ENCODE measurements around the gene MGA.
"Not testable (repeated sequence)": the region's sequence is repeated elsewhere in the genome, so short reads cannot be mapped to it uniquely, and the experiment has no call there.

Gene MGA

GRCh38 chr15:41727143-41727542 is 66.9 kb downstream of the MGA start:
- peak; percentile 3 for DNase-seq

DNA sequence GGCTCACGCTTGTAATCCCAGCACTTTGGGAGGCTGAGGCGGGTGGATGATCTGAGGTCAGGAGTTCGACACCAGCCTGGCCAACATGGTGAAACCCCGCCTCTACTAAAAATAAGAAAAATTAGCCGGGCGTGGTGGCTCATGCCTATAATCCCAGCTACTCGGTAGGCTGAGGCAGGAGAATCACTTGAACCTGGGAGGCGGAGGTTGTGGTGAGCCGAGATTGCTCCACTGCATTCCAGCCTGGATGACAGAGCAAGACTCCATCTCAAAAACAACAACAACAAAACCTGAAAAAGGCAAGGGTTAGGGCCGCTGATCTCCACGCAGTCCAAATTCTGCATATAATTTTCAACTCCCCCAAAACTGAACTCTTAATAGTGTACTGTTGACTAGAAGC is 67.9 kb downstream of the MGA start:
- not testable (repeated sequence) for DNase-seq

DNA sequence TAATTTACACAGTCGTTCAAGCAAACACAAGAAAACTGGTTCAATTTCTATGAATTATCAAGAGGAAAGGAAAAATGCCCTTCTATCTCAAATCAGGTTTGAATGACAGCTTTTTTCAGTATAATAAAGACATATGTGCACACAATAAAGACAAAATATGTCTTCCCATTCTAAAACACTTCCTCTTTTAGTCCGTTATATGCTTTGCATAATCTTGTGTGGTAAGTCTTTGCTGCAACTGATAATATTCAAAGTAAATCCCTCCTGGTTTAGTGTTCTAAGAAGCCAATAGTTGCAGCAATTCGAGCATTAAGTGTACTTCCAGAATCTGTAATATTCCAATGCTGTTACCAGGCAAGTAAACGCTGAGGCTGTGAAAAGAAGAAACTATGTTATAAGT is 70.3 kb downstream of the MGA start:
- no peak for DNase-seq

- no peak for DNase-seq
Observed at GRCh38 chr15:41732483-41732882, 72.3 kb downstream of the MGA start.

DNA sequence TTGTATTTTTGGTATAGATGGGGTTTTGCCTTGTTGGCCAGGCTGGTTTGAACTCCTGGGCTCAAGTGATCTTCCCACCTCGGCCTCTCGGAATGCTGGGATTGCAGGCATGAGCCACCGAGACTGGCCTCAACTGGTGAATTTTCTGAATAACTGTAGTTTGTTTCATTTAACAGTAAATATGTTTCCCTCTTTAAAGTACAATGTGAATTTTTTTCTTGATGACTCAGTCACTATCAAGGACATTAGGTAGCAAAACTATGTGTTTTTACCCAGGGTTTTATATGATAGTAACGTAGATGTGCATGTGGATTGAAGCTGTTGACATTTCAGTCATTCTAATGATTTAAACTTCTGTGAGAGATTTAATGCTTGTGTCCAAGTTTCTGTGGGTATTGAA is 73.9 kb downstream of the MGA start:
- peak; percentile 22 for DNase-seq

- no peak for DNase-seq
Observed at GRCh38 chr15:41735046-41735445, 74.8 kb downstream of the MGA start.

- DNase-seq = not testable (repeated sequence)
Observed at GRCh38 chr15:41735492-41735891, 75.3 kb downstream of the MGA start.

DNA sequence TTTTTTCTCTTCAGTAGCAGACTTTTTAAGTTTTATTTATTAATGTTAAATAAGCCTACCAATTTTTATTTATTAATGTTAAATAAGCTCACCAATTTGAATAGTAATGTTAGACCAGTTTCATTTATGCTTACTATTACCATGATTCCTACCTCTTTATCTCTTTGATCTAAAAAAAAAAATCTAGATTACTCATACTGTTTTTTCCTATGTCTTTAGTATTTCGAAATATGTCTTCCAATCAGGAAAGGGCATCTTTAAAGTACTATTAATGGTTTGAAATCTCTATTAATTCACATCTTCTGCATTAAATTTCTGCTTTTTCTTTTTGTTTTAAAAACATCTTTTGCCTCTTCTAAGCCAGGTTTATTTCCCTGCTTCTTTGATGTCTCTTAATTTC is 86.6 kb downstream of the MGA start:
- DNase-seq = peak; percentile 15

- DNase-seq = no peak
Observed at GRCh38 chr15:41756198-41756597, 96.0 kb downstream of the MGA start.

DNA sequence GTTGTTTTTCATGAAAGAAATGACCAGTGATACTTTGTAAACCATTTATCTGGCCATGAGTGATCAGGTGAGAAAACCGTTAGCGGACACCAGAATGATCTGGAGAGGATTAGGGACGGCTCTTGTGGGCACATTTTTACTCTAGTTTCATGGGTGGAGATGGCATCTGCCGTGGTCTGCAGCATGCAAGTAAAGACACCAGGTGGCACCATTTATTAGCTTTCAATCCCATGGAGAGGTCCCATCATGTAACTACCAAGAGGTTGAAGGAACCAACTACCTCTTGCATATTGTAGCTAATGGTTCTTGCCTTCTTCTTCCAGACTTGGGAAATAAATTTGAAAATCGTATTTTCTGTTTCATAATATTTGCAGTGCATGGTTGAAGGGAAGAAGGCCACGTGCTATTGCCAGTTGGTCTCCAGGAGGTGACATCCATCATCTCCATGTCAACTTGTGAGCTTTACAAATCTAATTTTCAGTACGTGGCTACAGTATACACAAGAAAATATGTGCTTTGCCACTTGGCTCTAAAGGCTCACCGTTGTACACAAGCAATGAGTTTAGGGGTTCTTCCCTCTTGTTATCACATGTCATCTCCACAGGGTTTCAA is 112.6 kb downstream of the MGA start:
- DNase-seq = peak; percentile 76

GRCh38 chr15:41773332-41773728 is 113.1 kb downstream of the MGA start:
- DNase-seq = no peak

DNA sequence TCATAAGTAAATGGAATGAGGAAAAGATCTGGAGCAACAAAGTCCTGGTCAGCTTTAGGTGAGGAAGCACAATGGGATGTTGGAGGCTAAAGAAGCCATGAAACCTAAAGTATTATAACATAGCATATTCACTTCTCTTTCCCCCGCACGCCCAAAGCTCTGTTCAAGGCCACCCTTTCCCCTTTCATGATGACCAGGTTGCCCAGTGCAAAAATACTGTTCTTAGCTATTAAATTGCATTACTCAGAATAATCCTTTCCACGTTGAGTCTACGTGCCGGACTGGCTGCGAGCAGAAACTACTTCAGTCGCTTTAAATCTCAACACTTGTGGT is 113.5 kb downstream of the MGA start:
- DNase-seq = no peak

- peak; percentile 99 for DNase-seq
Observed at GRCh38 chr15:41774062-41774881, 114.1 kb downstream of the MGA start, which contains the start of gene MAPKBP1. MAPKBP1 (plus strand) TSS chr15:41774484; CDS start chr15:41775276, 792 bp downstream.

GRCh38 chr15:41774882-41775417 is 114.7 kb downstream of the MGA start:
- DNase-seq = no peak

DNA sequence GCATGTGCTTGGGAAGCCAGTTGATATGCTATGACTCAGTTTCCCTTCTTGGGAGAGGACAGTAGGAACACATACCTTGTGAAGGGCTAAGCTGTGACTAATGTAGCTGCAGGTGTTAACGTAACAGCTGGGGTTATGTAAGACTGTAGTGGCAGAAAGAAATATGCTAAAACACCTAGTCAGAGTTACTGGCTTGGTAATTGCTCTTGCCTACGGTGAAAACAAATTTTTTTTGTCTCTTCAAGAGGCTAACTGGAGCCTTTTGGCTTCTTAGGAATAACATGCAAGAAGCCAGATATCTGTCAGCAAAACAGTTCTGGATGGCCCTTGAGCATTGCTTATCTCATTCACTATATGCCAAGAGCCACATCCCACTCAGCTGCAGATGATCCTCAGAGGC is 115.4 kb downstream of the MGA start:
- no peak for DNase-seq

DNA sequence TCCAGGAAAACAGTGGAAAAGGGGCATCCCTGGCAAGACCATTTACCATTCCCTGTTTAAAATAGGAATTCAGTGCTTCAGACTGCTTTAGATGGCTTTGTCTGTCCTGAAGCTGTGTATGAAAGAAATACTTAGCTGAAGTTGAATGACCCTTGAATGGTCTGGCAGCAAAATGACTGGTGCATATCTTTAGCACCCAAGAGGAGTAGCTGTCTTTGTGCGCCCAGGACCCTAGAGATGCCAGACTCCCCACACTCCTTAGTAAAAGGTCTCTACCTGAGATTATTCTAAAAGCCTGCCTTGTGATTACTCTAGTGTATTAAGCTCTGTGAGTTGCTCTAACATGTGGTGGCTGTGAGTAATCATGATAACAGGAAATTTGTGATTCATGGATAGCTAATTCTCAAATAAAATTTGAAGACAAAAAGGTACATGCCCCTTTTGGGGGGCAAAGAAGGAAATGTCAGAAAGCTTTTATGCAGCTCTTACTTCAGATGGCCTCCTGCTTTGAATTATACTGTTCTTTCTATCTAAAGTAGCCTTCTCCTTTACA is 117.3 kb downstream of the MGA start:
- DNase-seq = peak; percentile 53

- DNase-seq = no peak
Observed at GRCh38 chr15:41778521-41778920, 118.3 kb downstream of the MGA start.

GRCh38 chr15:41779662-41780157 is 119.5 kb downstream of the MGA start:
- no peak for DNase-seq

DNA sequence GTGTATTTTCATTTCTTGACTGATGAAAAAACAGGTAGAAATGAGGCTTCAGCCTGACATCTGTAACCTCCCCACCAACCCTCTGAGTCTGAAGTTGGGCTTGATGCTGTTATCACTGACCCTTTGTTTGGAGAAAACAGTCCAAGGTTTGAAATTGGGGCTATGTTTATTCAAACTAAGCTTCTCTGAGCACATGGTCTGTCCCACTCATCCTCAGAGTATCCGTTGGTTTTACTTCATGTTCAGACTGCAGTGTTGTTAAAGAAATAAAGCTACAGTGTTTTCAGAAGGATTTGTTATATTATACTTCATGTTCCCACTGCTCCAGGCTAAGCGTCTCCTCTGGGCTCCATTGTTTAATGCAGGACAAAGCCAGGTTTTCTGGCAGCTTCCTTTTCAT is 120.1 kb downstream of the MGA start:
- no peak for DNase-seq

DNA sequence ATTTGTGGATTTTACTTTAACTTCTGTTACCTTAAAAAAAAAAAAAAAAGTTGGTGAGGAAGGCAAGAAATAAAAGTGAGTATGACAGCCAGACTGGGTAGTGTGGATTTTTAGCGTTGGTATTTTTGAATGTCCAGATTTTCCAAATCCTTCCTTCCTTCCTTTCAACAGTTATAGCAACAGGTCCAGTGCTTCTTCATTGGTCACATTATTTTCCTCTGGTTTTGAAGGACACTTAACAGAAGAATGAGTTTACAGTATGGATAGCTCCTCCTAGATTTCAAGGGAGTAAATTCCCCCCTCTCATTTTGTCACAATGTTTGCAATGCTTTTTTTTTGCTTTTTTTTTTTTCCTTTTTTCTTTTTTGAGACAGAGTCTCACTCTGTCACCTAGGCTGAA is 120.5 kb downstream of the MGA start:
- DNase-seq = no peak

DNA sequence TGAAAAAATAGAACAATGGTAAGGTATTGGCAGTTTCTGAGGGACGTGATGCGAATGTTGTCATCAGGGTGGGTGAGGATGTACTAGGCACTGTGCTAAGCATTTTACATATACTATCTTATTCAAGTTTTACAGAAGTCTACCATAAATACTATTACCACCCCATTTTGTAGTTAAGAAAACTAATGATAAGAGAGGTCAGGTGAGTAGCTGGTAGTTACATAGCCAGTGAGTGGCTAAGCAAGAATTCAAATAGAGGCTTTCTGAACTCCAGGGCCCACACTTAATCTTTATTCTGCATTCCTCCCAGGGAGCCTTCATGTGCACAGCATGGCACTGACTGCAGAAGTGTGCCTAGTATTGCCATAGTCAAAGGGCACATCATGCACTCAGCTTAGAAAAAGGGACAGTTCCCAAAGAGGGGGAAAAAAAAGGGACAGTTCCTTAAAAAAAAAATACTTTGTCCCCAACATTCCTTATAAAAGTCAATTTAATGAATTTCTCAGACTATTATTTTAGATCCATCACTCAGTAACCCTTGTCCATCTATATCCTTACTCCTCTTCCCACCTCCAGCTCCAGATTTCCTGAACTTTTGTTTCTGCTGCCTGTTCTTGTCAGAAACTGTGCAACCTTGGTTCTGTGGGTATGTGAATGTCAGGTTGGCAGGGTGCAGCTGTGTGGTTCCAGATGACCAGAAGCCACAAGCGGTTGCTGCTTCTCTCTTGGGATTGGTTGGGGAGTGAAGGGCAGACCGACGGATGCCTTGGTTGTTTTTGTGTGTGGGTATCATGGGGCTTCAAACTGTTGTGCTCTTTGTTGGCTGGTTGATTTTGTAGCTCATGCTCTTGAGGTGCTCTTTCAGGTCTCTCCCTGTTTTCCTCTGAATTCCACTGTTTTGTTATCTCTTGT is 122.4 kb downstream of the MGA start:
- DNase-seq = no peak

DNA sequence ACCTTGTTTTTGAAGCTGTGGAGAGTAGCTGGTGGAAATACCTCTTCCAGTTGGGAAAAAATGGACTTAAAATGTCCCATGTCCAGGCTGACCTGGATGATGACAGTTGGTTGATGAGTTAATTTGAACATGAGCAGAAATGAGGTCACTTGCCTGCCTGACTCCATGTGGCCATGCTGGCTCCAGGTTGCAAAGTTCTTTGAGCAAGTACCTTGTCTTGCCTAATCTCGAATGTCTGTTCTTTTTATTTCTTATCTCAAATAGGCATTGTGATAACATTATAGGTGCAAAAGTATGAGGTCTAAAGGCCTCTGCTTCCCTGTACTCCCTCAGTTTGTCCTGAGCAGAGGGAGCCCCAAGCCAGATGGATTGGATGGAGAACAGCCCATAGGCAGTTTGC is 123.1 kb downstream of the MGA start:
- no peak for DNase-seq

- no peak for DNase-seq
Observed at GRCh38 chr15:41788262-41788661, 128.1 kb downstream of the MGA start.
